WTC11 (cell line): ENCODE results near the gene BIRC5. TPM values are rescaled to one million over a fixed set of nuclear protein-coding genes. Genes with fewer than 3 reads are reported as not detected.

Experiments used
- ATAC-seq: fragments of 200-7000 bp; cut with Tn5 transposase; 2 replicates; pipeline ENCODE4 v1.10.0; 2021; ENCODE audit warnings: mild to moderate bottlenecking, moderate library complexity
- CTCF ChIA-PET: fragments of 300-600 bp; sonication (Branson Sonifier 250); formaldehyde crosslinking; loops from one replicate; lab custom pipeline; 2021; ENCODE audit warnings: antibody characterized with exemption; lab: Charles Lee
- POLR2A ChIA-PET: fragments of 350-600 bp; sonication (Branson Sonifier 250); formaldehyde crosslinking; loops from one replicate; lab custom pipeline; 2021; ENCODE audit warnings: antibody characterized with exemption; lab: Charles Lee
- DNase-seq: peaks from one replicate; pipeline ENCODE4 v3.0.0; 2021; ENCODE audit warnings: low spot score
- H3K27ac Mint-ChIP-seq: 2 replicates; pipeline ENCODE4 v1.8.0; 2021; ENCODE audit warnings: mixed read lengths
- H3K27me3 Mint-ChIP-seq: 2 replicates; pipeline ENCODE4 v1.8.0; 2021; ENCODE audit warnings: low read depth, mild to moderate bottlenecking, moderate library complexity, mixed read lengths
- H3K36me3 Mint-ChIP-seq: 2 replicates; pipeline ENCODE4 v1.8.0; 2021; ENCODE audit warnings: mixed read lengths
- H3K4me1 Mint-ChIP-seq: 2 replicates; pipeline ENCODE4 v1.8.0; 2022; ENCODE audit warnings: mixed read lengths
- H3K4me3 Mint-ChIP-seq: 2 replicates; pipeline ENCODE4 v1.8.0; 2021; ENCODE audit warnings: mild to moderate bottlenecking, moderate library complexity, mixed read lengths
- H3K9me3 Mint-ChIP-seq: 2 replicates; pipeline ENCODE4 v1.8.0; 2021; ENCODE audit warnings: mixed read lengths
- FOXJ3 ChIP-seq: sonication (generic); formaldehyde crosslinking; IDR thresholded peaks from 2 replicates; pipeline ENCODE4 v1.9.0; 2021; ENCODE audit warnings: missing genetic modification reagents, mild to moderate bottlenecking, borderline replicate concordance
- FOXK1 ChIP-seq: sonication (generic); formaldehyde crosslinking; IDR thresholded peaks from 2 replicates; pipeline ENCODE4 v1.8.0; 2022; ENCODE audit warnings: mild to moderate bottlenecking, moderate library complexity, missing genetic modification reagents
- GTF2I ChIP-seq: fragments of 250-450 bp; sonication (Bioruptor Pico); conservative IDR thresholded peaks from 2 replicates; pipeline ENCODE4 v1.4.0; 2021; ENCODE audit warnings: mild to moderate bottlenecking
- IRF2 ChIP-seq: sonication (generic); formaldehyde crosslinking; IDR thresholded peaks from 2 replicates; pipeline ENCODE4 v1.8.0; 2022; ENCODE audit warnings: low read depth, missing genetic modification reagents, borderline replicate concordance
- KAT7 ChIP-seq: sonication (generic); formaldehyde crosslinking; IDR thresholded peaks from 2 replicates; pipeline ENCODE4 v1.8.1; 2023; ENCODE audit warnings: missing genetic modification reagents, mild to moderate bottlenecking, borderline replicate concordance
- MXD4 ChIP-seq: fragments of 250-450 bp; sonication (Bioruptor Pico); IDR thresholded peaks from 2 replicates; pipeline ENCODE4 v1.8.0; 2021; ENCODE audit warnings: mild to moderate bottlenecking, moderate library complexity, borderline replicate concordance
- NFATC4 ChIP-seq: fragments of 250-450 bp; sonication (Bioruptor Pico); IDR thresholded peaks from 2 replicates; pipeline ENCODE4 v1.9.0; 2021; ENCODE audit warnings: mild to moderate bottlenecking
- NFYB ChIP-seq: sonication (generic); formaldehyde crosslinking; conservative IDR thresholded peaks from 2 replicates; pipeline ENCODE4 v1.8.0; 2022; ENCODE audit warnings: low read depth, missing genetic modification reagents
- TCF7 ChIP-seq: sonication (generic); formaldehyde crosslinking; IDR thresholded peaks from 2 replicates; pipeline ENCODE4 v1.8.0; 2022; ENCODE audit warnings: mild to moderate bottlenecking, low read depth, missing genetic modification reagents, moderate library complexity
- ZBTB43 ChIP-seq: sonication (generic); formaldehyde crosslinking; IDR thresholded peaks from 2 replicates; pipeline ENCODE4 v1.8.1; 2023; ENCODE audit warnings: mild to moderate bottlenecking, missing genetic modification reagents
- ZNF317 ChIP-seq: sonication (generic); formaldehyde crosslinking; IDR thresholded peaks from 2 replicates; pipeline ENCODE4 v1.8.1; 2023; ENCODE audit warnings: low read depth, mild to moderate bottlenecking, moderate library complexity, missing genetic modification reagents, borderline replicate concordance
- ZNF512 ChIP-seq: sonication (generic); formaldehyde crosslinking; IDR thresholded peaks from 2 replicates; pipeline ENCODE4 v1.8.1; 2022; ENCODE audit warnings: missing genetic modification reagents, borderline replicate concordance
- ZNF532 ChIP-seq: fragments of 250-450 bp; sonication (Bioruptor Pico); IDR thresholded peaks from 2 replicates; pipeline ENCODE4 v1.9.0; 2021; ENCODE audit warnings: mild to moderate bottlenecking, borderline replicate concordance
- ZSCAN18 ChIP-seq: fragments of 250-450 bp; sonication (Bioruptor Pico); IDR thresholded peaks from 2 replicates; pipeline ENCODE4 v2.1.2; 2022; ENCODE audit warnings: mild to moderate bottlenecking, moderate library complexity
- total RNA-seq: library from RNA; stranded (reverse); gene quantifications from 3 replicates; pipeline ENCODE4 v1.2.3, GENCODE V29; 2021
- TF ChIP-seq, protein P1 (sequence below): sonication (generic); formaldehyde crosslinking; conservative IDR thresholded peaks from 2 replicates; pipeline ENCODE4 v1.8.1; 2023; ENCODE audit warnings: mild to moderate bottlenecking, low read depth, missing genetic modification reagents, moderate library complexity
- TF ChIP-seq, protein P2 (sequence below): fragments of 250-450 bp; sonication (Bioruptor Pico); IDR thresholded peaks from 2 replicates; pipeline ENCODE4 v1.8.0; 2021; ENCODE audit warnings: mild to moderate bottlenecking
- TF ChIP-seq, protein P3 (sequence below): sonication (generic); formaldehyde crosslinking; IDR thresholded peaks from 2 replicates; pipeline ENCODE4 v1.8.0; 2023; ENCODE audit warnings: missing genetic modification reagents, mild to moderate bottlenecking, borderline replicate concordance
- TF ChIP-seq, protein P4 (sequence below): fragments of 200-600 bp; IDR thresholded peaks from 2 replicates; pipeline ENCODE4 v1.8.0; 2022; ENCODE audit warnings: antibody characterized with exemption

BIRC5 gene
- total RNA-seq, 1 experiment from 2014 or later, result 115 TPM

DNA sequence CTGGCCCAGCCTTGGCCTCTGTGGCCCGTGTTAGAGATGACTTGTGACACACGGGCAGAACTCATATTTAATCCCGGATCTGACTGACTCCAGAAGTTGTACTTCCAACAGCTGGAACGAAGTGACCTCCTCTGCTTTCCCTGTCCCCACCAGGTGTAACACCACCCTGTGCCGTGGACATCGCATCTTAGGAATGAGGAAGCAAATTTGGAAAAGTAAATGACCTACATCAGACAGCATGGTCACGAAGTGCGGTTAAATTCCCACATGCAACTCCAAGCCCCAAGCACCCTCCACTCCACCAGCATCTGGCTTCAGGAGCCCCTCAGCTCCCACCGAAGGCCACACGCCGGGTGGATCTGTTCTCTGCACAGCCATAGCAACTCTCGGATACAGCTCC, 30.1 kb upstream of the BIRC5 start:
- Mint-ChIP-seq H3K27ac (no peak overlapping the region), H3K4me3 (peak overlapping the region; percentile 37; the same call in 1 of the 2 replicates), H3K4me1 (peaks cover 24% of the 10 kb centered on the region), H3K9me3 (no peaks in the 10 kb centered on the region), H3K36me3 (peaks cover 59% of the 10 kb centered on the region), H3K27me3 (no peaks in the 10 kb centered on the region)
- ChIA-PET POLR2A (no interaction called here), CTCF (interaction anchor here (0.7 to 4.9 kb wide), 5 partner anchors 8 to 99 kb away, joined by 3 to 85 read pairs (median 4); no protein-coding TSS in a partner anchor)
- no peak for ATAC-seq
- no peak for DNase-seq
- no peak for TF ChIP-seq MXD4 (CRISPR knock-in tag)
- TF ChIP-seq IRF2 (CRISPR knock-in tag), result no peak
- TF ChIP-seq FOXJ3 (CRISPR knock-in tag), result no peak
- TF ChIP-seq, protein P1, sequence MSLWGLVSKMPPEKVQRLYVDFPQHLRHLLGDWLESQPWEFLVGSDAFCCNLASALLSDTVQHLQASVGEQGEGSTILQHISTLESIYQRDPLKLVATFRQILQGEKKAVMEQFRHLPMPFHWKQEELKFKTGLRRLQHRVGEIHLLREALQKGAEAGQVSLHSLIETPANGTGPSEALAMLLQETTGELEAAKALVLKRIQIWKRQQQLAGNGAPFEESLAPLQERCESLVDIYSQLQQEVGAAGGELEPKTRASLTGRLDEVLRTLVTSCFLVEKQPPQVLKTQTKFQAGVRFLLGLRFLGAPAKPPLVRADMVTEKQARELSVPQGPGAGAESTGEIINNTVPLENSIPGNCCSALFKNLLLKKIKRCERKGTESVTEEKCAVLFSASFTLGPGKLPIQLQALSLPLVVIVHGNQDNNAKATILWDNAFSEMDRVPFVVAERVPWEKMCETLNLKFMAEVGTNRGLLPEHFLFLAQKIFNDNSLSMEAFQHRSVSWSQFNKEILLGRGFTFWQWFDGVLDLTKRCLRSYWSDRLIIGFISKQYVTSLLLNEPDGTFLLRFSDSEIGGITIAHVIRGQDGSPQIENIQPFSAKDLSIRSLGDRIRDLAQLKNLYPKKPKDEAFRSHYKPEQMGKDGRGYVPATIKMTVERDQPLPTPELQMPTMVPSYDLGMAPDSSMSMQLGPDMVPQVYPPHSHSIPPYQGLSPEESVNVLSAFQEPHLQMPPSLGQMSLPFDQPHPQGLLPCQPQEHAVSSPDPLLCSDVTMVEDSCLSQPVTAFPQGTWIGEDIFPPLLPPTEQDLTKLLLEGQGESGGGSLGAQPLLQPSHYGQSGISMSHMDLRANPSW (CRISPR knock-in tag), result no peak
- TF ChIP-seq ZNF532 (CRISPR knock-in tag), result no peak
- TF ChIP-seq ZBTB43 (CRISPR knock-in tag), result no peak
- TF ChIP-seq ZNF317 (CRISPR knock-in tag), result no peak
- no peak for TF ChIP-seq GTF2I (CRISPR knock-in tag)
- no peak for TF ChIP-seq FOXK1
- no peak for TF ChIP-seq ZNF512 (CRISPR knock-in tag)
- TF ChIP-seq, protein P2, sequence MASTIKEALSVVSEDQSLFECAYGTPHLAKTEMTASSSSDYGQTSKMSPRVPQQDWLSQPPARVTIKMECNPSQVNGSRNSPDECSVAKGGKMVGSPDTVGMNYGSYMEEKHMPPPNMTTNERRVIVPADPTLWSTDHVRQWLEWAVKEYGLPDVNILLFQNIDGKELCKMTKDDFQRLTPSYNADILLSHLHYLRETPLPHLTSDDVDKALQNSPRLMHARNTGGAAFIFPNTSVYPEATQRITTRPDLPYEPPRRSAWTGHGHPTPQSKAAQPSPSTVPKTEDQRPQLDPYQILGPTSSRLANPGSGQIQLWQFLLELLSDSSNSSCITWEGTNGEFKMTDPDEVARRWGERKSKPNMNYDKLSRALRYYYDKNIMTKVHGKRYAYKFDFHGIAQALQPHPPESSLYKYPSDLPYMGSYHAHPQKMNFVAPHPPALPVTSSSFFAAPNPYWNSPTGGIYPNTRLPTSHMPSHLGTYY, result no peak
- TF ChIP-seq, protein P3, sequence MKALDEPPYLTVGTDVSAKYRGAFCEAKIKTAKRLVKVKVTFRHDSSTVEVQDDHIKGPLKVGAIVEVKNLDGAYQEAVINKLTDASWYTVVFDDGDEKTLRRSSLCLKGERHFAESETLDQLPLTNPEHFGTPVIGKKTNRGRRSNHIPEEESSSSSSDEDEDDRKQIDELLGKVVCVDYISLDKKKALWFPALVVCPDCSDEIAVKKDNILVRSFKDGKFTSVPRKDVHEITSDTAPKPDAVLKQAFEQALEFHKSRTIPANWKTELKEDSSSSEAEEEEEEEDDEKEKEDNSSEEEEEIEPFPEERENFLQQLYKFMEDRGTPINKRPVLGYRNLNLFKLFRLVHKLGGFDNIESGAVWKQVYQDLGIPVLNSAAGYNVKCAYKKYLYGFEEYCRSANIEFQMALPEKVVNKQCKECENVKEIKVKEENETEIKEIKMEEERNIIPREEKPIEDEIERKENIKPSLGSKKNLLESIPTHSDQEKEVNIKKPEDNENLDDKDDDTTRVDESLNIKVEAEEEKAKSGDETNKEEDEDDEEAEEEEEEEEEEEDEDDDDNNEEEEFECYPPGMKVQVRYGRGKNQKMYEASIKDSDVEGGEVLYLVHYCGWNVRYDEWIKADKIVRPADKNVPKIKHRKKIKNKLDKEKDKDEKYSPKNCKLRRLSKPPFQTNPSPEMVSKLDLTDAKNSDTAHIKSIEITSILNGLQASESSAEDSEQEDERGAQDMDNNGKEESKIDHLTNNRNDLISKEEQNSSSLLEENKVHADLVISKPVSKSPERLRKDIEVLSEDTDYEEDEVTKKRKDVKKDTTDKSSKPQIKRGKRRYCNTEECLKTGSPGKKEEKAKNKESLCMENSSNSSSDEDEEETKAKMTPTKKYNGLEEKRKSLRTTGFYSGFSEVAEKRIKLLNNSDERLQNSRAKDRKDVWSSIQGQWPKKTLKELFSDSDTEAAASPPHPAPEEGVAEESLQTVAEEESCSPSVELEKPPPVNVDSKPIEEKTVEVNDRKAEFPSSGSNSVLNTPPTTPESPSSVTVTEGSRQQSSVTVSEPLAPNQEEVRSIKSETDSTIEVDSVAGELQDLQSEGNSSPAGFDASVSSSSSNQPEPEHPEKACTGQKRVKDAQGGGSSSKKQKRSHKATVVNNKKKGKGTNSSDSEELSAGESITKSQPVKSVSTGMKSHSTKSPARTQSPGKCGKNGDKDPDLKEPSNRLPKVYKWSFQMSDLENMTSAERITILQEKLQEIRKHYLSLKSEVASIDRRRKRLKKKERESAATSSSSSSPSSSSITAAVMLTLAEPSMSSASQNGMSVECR (CRISPR knock-in tag), result no peak
- TF ChIP-seq TCF7 (CRISPR knock-in tag), result no peak
- no peak for TF ChIP-seq NFATC4 (CRISPR knock-in tag)
- no peak for TF ChIP-seq ZSCAN18 (CRISPR knock-in tag)
- TF ChIP-seq KAT7 (CRISPR knock-in tag), result no peak
- no peak for TF ChIP-seq NFYB (CRISPR knock-in tag)
- TF ChIP-seq, protein P4, sequence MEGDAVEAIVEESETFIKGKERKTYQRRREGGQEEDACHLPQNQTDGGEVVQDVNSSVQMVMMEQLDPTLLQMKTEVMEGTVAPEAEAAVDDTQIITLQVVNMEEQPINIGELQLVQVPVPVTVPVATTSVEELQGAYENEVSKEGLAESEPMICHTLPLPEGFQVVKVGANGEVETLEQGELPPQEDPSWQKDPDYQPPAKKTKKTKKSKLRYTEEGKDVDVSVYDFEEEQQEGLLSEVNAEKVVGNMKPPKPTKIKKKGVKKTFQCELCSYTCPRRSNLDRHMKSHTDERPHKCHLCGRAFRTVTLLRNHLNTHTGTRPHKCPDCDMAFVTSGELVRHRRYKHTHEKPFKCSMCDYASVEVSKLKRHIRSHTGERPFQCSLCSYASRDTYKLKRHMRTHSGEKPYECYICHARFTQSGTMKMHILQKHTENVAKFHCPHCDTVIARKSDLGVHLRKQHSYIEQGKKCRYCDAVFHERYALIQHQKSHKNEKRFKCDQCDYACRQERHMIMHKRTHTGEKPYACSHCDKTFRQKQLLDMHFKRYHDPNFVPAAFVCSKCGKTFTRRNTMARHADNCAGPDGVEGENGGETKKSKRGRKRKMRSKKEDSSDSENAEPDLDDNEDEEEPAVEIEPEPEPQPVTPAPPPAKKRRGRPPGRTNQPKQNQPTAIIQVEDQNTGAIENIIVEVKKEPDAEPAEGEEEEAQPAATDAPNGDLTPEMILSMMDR, result no peak
